Nephron (organoid): Measurements from ENCODE around the gene KIAA1671.

Experiments
- H3K27ac Mint-ChIP-seq, 3 experiments: 2 replicates each; pipeline ENCODE4 v1.8.0; 2020; ENCODE audit warnings: mixed read lengths in 3 of 3, mild to moderate bottlenecking in 2 of 3, moderate library complexity in 1 of 3
- H3K27me3 Mint-ChIP-seq: 2 replicates; pipeline ENCODE4 v1.8.0; 2021; ENCODE audit warnings: low read depth, mild to moderate bottlenecking, moderate library complexity, mixed read lengths
- H3K36me3 Mint-ChIP-seq: 2 replicates; pipeline ENCODE4 v1.8.0; 2020; ENCODE audit warnings: low read depth, mixed read lengths
- H3K4me1 Mint-ChIP-seq: 2 replicates; pipeline ENCODE4 v1.8.0; 2020; ENCODE audit warnings: mixed read lengths
- H3K4me3 Mint-ChIP-seq, 3 experiments: 2 replicates each; pipeline ENCODE4 v1.8.0; 2020; ENCODE audit warnings: mild to moderate bottlenecking in 3 of 3, mixed read lengths in 3 of 3, moderate library complexity in 2 of 3
- H3K9me3 Mint-ChIP-seq: 2 replicates; pipeline ENCODE4 v1.8.0; 2020; ENCODE audit warnings: mixed read lengths
- TF ChIP-seq, protein P1 (sequence below), 3 experiments: fragments of 200-600 bp; sonication (generic); IDR thresholded peaks; one replicate each; pipeline ENCODE4 v1.5.0; 2021; ENCODE audit warnings: antibody characterized with exemption in 3 of 3; ENCODE audit not compliant: unreplicated experiment in 3 of 3

The KIAA1671 gene

GRCh38 chr22:24948356-24949202 lies 3.9 kb upstream of the KIAA1671 start:
- peaks cover 13% of the 10 kb centered on the region for H3K4me1 Mint-ChIP-seq
- no peaks in the 10 kb centered on the region for H3K9me3 Mint-ChIP-seq
- H3K27ac Mint-ChIP-seq, result no peak overlapping the region
- H3K27me3 Mint-ChIP-seq, result peaks cover 19% of the 10 kb centered on the region
- TF ChIP-seq, protein P1, sequence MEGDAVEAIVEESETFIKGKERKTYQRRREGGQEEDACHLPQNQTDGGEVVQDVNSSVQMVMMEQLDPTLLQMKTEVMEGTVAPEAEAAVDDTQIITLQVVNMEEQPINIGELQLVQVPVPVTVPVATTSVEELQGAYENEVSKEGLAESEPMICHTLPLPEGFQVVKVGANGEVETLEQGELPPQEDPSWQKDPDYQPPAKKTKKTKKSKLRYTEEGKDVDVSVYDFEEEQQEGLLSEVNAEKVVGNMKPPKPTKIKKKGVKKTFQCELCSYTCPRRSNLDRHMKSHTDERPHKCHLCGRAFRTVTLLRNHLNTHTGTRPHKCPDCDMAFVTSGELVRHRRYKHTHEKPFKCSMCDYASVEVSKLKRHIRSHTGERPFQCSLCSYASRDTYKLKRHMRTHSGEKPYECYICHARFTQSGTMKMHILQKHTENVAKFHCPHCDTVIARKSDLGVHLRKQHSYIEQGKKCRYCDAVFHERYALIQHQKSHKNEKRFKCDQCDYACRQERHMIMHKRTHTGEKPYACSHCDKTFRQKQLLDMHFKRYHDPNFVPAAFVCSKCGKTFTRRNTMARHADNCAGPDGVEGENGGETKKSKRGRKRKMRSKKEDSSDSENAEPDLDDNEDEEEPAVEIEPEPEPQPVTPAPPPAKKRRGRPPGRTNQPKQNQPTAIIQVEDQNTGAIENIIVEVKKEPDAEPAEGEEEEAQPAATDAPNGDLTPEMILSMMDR (IDR thresholded peaks at IDR 0.05; ENCODE audit: unreplicated experiment in 3 of 3), result no peak
- H3K36me3 Mint-ChIP-seq, result no peaks in the 10 kb centered on the region
- peak overlapping the region in 1 of 3 experiments; percentile 31 for H3K4me3 Mint-ChIP-seq

DNA sequence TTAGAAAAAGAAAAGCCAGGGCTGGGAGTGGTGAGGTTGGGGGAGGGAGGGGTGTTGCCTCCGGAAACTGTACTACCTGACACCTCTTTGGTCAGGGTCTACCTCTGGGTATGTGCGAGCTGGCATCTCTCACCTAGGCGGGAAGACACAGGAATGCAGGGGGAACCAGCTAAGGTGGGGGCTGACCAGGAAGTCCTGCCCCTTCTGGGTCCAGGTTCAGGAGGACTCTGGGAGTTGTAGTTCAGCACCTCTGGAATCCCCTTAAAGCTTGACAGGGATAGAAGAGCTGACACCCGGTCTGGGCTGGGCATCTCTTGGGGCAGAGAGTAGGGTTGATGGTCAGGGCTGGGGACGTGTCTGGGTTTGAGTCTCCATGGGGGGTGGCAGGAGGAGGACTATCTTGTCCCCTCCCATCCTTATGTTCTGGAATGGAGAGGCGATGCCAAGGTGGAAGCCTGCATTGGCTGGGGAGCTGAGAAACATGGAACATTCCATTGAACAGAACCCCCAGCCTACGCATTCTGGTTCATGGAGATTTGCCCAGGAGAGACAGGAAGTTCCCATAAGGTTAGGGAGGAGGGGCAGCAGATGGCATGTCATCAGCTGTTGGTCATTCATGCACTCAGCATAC lies 2.1 kb upstream of the KIAA1671 start:
- TF ChIP-seq, protein P1 (IDR thresholded peaks at IDR 0.05; ENCODE audit: unreplicated experiment in 3 of 3), result no peak
- peak overlapping the region in 1 of 3 experiments; percentile 32 for H3K27ac Mint-ChIP-seq
- no peaks in the 10 kb centered on the region for H3K9me3 Mint-ChIP-seq
- peaks cover 22% of the 10 kb centered on the region for H3K4me1 Mint-ChIP-seq
- no peaks in the 10 kb centered on the region for H3K36me3 Mint-ChIP-seq
- H3K27me3 Mint-ChIP-seq, result peaks cover 20% of the 10 kb centered on the region
- peak overlapping the region; percentile 63 to 80 (median 78) for H3K4me3 Mint-ChIP-seq

GRCh38 chr22:24952837-24953383 lies 394 bp downstream of the KIAA1671 start:
- Mint-ChIP-seq H3K9me3 (no peaks in the 10 kb centered on the region), H3K4me1 (peaks cover 22% of the 10 kb centered on the region), H3K27me3 (peaks cover 19% of the 10 kb centered on the region), H3K4me3 (peak overlapping the region; percentile 90 to 95 (median 92)), H3K36me3 (no peaks in the 10 kb centered on the region), H3K27ac (peak overlapping the region; percentile 60 to 94 (median 81))
- TF ChIP-seq, protein P1 (IDR thresholded peaks at IDR 0.05; ENCODE audit: unreplicated experiment in 3 of 3), result no peak

- peaks cover 22% of the 10 kb centered on the region for H3K4me1 Mint-ChIP-seq
- TF ChIP-seq, protein P1 (IDR thresholded peaks at IDR 0.05; ENCODE audit: unreplicated experiment in 3 of 3), result no peak
- peaks cover 19% of the 10 kb centered on the region for H3K27me3 Mint-ChIP-seq
- peak overlapping the region; percentile 90 to 95 (median 92) for H3K4me3 Mint-ChIP-seq
- H3K36me3 Mint-ChIP-seq, result no peaks in the 10 kb centered on the region
- H3K27ac Mint-ChIP-seq, result peak overlapping the region; percentile 60 to 94 (median 81)
- H3K9me3 Mint-ChIP-seq, result no peaks in the 10 kb centered on the region
These were observed 1.0 kb downstream of the KIAA1671 start for GRCh38 chr22:24953384-24954113.

DNA sequence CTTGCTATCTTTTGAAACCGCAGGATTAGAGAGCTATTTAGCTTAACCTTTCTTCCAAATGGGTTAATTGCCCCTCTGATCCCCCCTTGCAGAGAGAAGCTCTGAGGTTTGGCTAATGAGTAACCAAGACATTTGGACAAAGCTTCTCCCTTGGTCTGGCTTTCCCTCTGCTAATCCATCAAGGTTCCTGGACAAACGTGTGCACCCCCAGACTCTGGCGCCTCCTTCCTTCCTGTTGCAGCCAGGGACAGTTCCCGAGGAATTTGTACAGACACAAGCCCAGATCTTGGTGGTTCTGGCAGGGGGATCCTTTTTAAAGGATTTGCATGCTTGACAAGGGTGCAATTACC lies 1.6 kb downstream of the KIAA1671 start:
- Mint-ChIP-seq H3K27me3 (peaks cover 19% of the 10 kb centered on the region), H3K36me3 (no peaks in the 10 kb centered on the region), H3K4me1 (peaks cover 22% of the 10 kb centered on the region), H3K9me3 (no peaks in the 10 kb centered on the region), H3K27ac (peak overlapping the region; percentile 24 to 92 (median 60)), H3K4me3 (peak overlapping the region; percentile 78 to 84 (median 84))
- TF ChIP-seq, protein P1 (IDR thresholded peaks at IDR 0.05; ENCODE audit: unreplicated experiment in 3 of 3), result no peak
